Stimulated activated CD8-positive, alpha-beta memory T cell treated with anti-CD3 and anti-CD28 coated beads, Interleukin-7, amount 100 ng/mL, for 24 hours (primary cell): Measurements from ENCODE around the gene CAPZA2.
A peak's percentile ranks its signal among the peaks of the same experiment; 100 is the strongest.
"Not testable (repeated sequence)": the region's sequence is repeated elsewhere in the genome, so short reads cannot be mapped to it uniquely, and the experiment has no call there.

ENCODE experiments used
- DNase-seq: peaks from one replicate; pipeline ENCODE4 v3.0.0-alpha.2; 2020; ENCODE audit warnings: low read depth

The CAPZA2 gene

GRCh38 chr7:116920359-116920758, 58.0 kb downstream of the CAPZA2 start:
- no peak for DNase-seq

GRCh38 chr7:116922545-116922944, 60.2 kb downstream of the CAPZA2 start:
- DNase-seq = no peak

- no peak for DNase-seq
These were observed 62.4 kb downstream of the CAPZA2 start for GRCh38 chr7:116924741-116925140.

GRCh38 chr7:116929021-116929420, 66.6 kb downstream of the CAPZA2 start:
- DNase-seq = no peak

GRCh38 chr7:116929914-116930913, 67.8 kb downstream of the CAPZA2 start:
- DNase-seq = peak; percentile 58

GRCh38 chr7:116932566-116932965, 70.2 kb downstream of the CAPZA2 start:
- no peak for DNase-seq

- no peak for DNase-seq
These were observed 71.1 kb downstream of the CAPZA2 start for GRCh38 chr7:116933465-116933864.

- no peak for DNase-seq
These were observed 72.2 kb downstream of the CAPZA2 start for GRCh38 chr7:116934580-116934979.

- DNase-seq = not testable (repeated sequence)
These were observed 74.5 kb downstream of the CAPZA2 start for GRCh38 chr7:116936844-116937243.

- no peak for DNase-seq
These were observed 76.3 kb downstream of the CAPZA2 start for GRCh38 chr7:116938678-116939077.

- DNase-seq = no peak
These were observed 78.4 kb downstream of the CAPZA2 start for GRCh38 chr7:116940689-116941370.

GRCh38 chr7:116942504-116942903, 80.1 kb downstream of the CAPZA2 start:
- no peak for DNase-seq

- DNase-seq = no peak
These were observed 86.5 kb downstream of the CAPZA2 start for GRCh38 chr7:116948934-116949333.

- no peak for DNase-seq
These were observed 87.8 kb downstream of the CAPZA2 start for GRCh38 chr7:116949941-116950801.

- no peak for DNase-seq
These were observed 88.5 kb downstream of the CAPZA2 start for GRCh38 chr7:116950889-116951351.

- no peak for DNase-seq
These were observed 89.2 kb downstream of the CAPZA2 start for GRCh38 chr7:116951366-116952292.

GRCh38 chr7:116952635-116953371, 90.4 kb downstream of the CAPZA2 start:
- peak; percentile 8 for DNase-seq

GRCh38 chr7:116953372-116953905, 91.1 kb downstream of the CAPZA2 start, which contains the start of gene ST7:
Gene ST7 (plus strand): TSS chr7:116953501. CDS start chr7:116953541, 40 bp downstream.
- DNase-seq = peak; percentile 35
